ENCODE measurements around the gene CTNNBL1.

CTNNBL1 gene

GRCh38 chr20:37755665-37756064, 61.8 kb downstream of the CTNNBL1 start:
- no peak overlapping the region for H3K9ac ChIP-seq (ENCODE audit: low read depth, low read length)
- no peaks in the 10 kb centered on the region for H3K27me3 ChIP-seq (ENCODE audit: control insufficient read depth, insufficient read depth, low read length)
- H3K36me3 ChIP-seq (ENCODE audit: control insufficient read depth, insufficient read depth, low read length) = no peaks in the 10 kb centered on the region
- H3K4me3 ChIP-seq (ENCODE audit: low read depth, low read length) = no peak overlapping the region
- peaks cover 1% of the 10 kb centered on the region for H3K4me1 ChIP-seq (ENCODE audit: control insufficient read depth, insufficient read depth, low read length)
- no peaks in the 10 kb centered on the region for H3K9me3 ChIP-seq (ENCODE audit: control insufficient read depth, insufficient read depth, low read length)

GRCh38 chr20:37756234-37756633, 62.4 kb downstream of the CTNNBL1 start:
- H3K4me3 ChIP-seq (ENCODE audit: low read depth, low read length) = no peak overlapping the region
- H3K9ac ChIP-seq (ENCODE audit: low read depth, low read length) = no peak overlapping the region
- H3K36me3 ChIP-seq (ENCODE audit: control insufficient read depth, insufficient read depth, low read length) = no peaks in the 10 kb centered on the region
- no peaks in the 10 kb centered on the region for H3K27me3 ChIP-seq (ENCODE audit: control insufficient read depth, insufficient read depth, low read length)
- H3K4me1 ChIP-seq (ENCODE audit: control insufficient read depth, insufficient read depth, low read length) = no peaks in the 10 kb centered on the region
- no peaks in the 10 kb centered on the region for H3K9me3 ChIP-seq (ENCODE audit: control insufficient read depth, insufficient read depth, low read length)

- no peaks in the 10 kb centered on the region for H3K9me3 ChIP-seq (ENCODE audit: control insufficient read depth, insufficient read depth, low read length)
- no peaks in the 10 kb centered on the region for H3K36me3 ChIP-seq (ENCODE audit: control insufficient read depth, insufficient read depth, low read length)
- no peak overlapping the region for H3K9ac ChIP-seq (ENCODE audit: low read depth, low read length)
- H3K27me3 ChIP-seq (ENCODE audit: control insufficient read depth, insufficient read depth, low read length) = no peaks in the 10 kb centered on the region
- no peaks in the 10 kb centered on the region for H3K4me1 ChIP-seq (ENCODE audit: control insufficient read depth, insufficient read depth, low read length)
- H3K4me3 ChIP-seq (ENCODE audit: low read depth, low read length) = no peak overlapping the region
These were observed 63.7 kb downstream of the CTNNBL1 start for GRCh38 chr20:37757550-37757949.

- Histone ChIP-seq H3K9me3 (ENCODE audit: control insufficient read depth, insufficient read depth, low read length) (no peaks in the 10 kb centered on the region), H3K36me3 (ENCODE audit: control insufficient read depth, insufficient read depth, low read length) (no peaks in the 10 kb centered on the region), H3K9ac (ENCODE audit: low read depth, low read length) (no peak overlapping the region), H3K4me1 (ENCODE audit: control insufficient read depth, insufficient read depth, low read length) (no peaks in the 10 kb centered on the region), H3K27me3 (ENCODE audit: control insufficient read depth, insufficient read depth, low read length) (no peaks in the 10 kb centered on the region), H3K4me3 (ENCODE audit: low read depth, low read length) (no peak overlapping the region)
These were observed 64.5 kb downstream of the CTNNBL1 start for GRCh38 chr20:37758332-37758731.

- no peaks in the 10 kb centered on the region for H3K9me3 ChIP-seq (ENCODE audit: control insufficient read depth, insufficient read depth, low read length)
- H3K36me3 ChIP-seq (ENCODE audit: control insufficient read depth, insufficient read depth, low read length) = no peaks in the 10 kb centered on the region
- H3K4me3 ChIP-seq (ENCODE audit: low read depth, low read length) = no peak overlapping the region
- H3K4me1 ChIP-seq (ENCODE audit: control insufficient read depth, insufficient read depth, low read length) = no peaks in the 10 kb centered on the region
- no peak overlapping the region for H3K9ac ChIP-seq (ENCODE audit: low read depth, low read length)
- H3K27me3 ChIP-seq (ENCODE audit: control insufficient read depth, insufficient read depth, low read length) = no peaks in the 10 kb centered on the region
These were observed 65.3 kb downstream of the CTNNBL1 start for GRCh38 chr20:37759052-37759553.

GRCh38 chr20:37759761-37760209, 66.0 kb downstream of the CTNNBL1 start:
- Histone ChIP-seq H3K36me3 (ENCODE audit: control insufficient read depth, insufficient read depth, low read length) (no peaks in the 10 kb centered on the region), H3K4me1 (ENCODE audit: control insufficient read depth, insufficient read depth, low read length) (no peaks in the 10 kb centered on the region), H3K9ac (ENCODE audit: low read depth, low read length) (no peak overlapping the region), H3K27me3 (ENCODE audit: control insufficient read depth, insufficient read depth, low read length) (no peaks in the 10 kb centered on the region), H3K4me3 (ENCODE audit: low read depth, low read length) (no peak overlapping the region), H3K9me3 (ENCODE audit: control insufficient read depth, insufficient read depth, low read length) (no peaks in the 10 kb centered on the region)

GRCh38 chr20:37760322-37760721, 66.5 kb downstream of the CTNNBL1 start:
- Histone ChIP-seq H3K9me3 (ENCODE audit: control insufficient read depth, insufficient read depth, low read length) (no peaks in the 10 kb centered on the region), H3K4me3 (ENCODE audit: low read depth, low read length) (no peak overlapping the region), H3K27me3 (ENCODE audit: control insufficient read depth, insufficient read depth, low read length) (no peaks in the 10 kb centered on the region), H3K36me3 (ENCODE audit: control insufficient read depth, insufficient read depth, low read length) (no peaks in the 10 kb centered on the region), H3K9ac (ENCODE audit: low read depth, low read length) (no peak overlapping the region), H3K4me1 (ENCODE audit: control insufficient read depth, insufficient read depth, low read length) (no peaks in the 10 kb centered on the region)

- H3K4me1 ChIP-seq (ENCODE audit: control insufficient read depth, insufficient read depth, low read length) = no peaks in the 10 kb centered on the region
- no peak overlapping the region for H3K4me3 ChIP-seq (ENCODE audit: low read depth, low read length)
- no peaks in the 10 kb centered on the region for H3K36me3 ChIP-seq (ENCODE audit: control insufficient read depth, insufficient read depth, low read length)
- no peaks in the 10 kb centered on the region for H3K9me3 ChIP-seq (ENCODE audit: control insufficient read depth, insufficient read depth, low read length)
- H3K9ac ChIP-seq (ENCODE audit: low read depth, low read length) = no peak overlapping the region
- no peaks in the 10 kb centered on the region for H3K27me3 ChIP-seq (ENCODE audit: control insufficient read depth, insufficient read depth, low read length)
These were observed 69.1 kb downstream of the CTNNBL1 start for GRCh38 chr20:37762716-37763485.

GRCh38 chr20:37764333-37764935, 70.6 kb downstream of the CTNNBL1 start:
- Histone ChIP-seq H3K36me3 (ENCODE audit: control insufficient read depth, insufficient read depth, low read length) (no peaks in the 10 kb centered on the region), H3K27me3 (ENCODE audit: control insufficient read depth, insufficient read depth, low read length) (no peaks in the 10 kb centered on the region), H3K9ac (ENCODE audit: low read depth, low read length) (no peak overlapping the region), H3K4me3 (ENCODE audit: low read depth, low read length) (no peak overlapping the region), H3K4me1 (ENCODE audit: control insufficient read depth, insufficient read depth, low read length) (no peaks in the 10 kb centered on the region), H3K9me3 (ENCODE audit: control insufficient read depth, insufficient read depth, low read length) (no peaks in the 10 kb centered on the region)

- H3K9ac ChIP-seq (ENCODE audit: low read depth, low read length) = no peak overlapping the region
- H3K27me3 ChIP-seq (ENCODE audit: control insufficient read depth, insufficient read depth, low read length) = no peaks in the 10 kb centered on the region
These were observed 77.1 kb downstream of the CTNNBL1 start for GRCh38 chr20:37770908-37771307.

GRCh38 chr20:37773291-37773826, 79.5 kb downstream of the CTNNBL1 start:
- no peaks in the 10 kb centered on the region for H3K9me3 ChIP-seq (ENCODE audit: control insufficient read depth, insufficient read depth, low read length)
- no peaks in the 10 kb centered on the region for H3K4me1 ChIP-seq (ENCODE audit: control insufficient read depth, insufficient read depth, low read length)
- no peak overlapping the region for H3K4me3 ChIP-seq (ENCODE audit: low read depth, low read length)
- H3K27me3 ChIP-seq (ENCODE audit: control insufficient read depth, insufficient read depth, low read length) = no peaks in the 10 kb centered on the region
- no peak overlapping the region for H3K9ac ChIP-seq (ENCODE audit: low read depth, low read length)
- H3K36me3 ChIP-seq (ENCODE audit: control insufficient read depth, insufficient read depth, low read length) = no peaks in the 10 kb centered on the region

More at GRCh38 chr20:37770908-37771307, 77.1 kb downstream of the CTNNBL1 start:
- H3K9me3 ChIP-seq (ENCODE audit: control insufficient read depth, insufficient read depth, low read length) = no peaks in the 10 kb centered on the region
- H3K4me1 ChIP-seq (ENCODE audit: control insufficient read depth, insufficient read depth, low read length) = no peaks in the 10 kb centered on the region
- H3K36me3 ChIP-seq (ENCODE audit: control insufficient read depth, insufficient read depth, low read length) = no peaks in the 10 kb centered on the region
- no peak overlapping the region for H3K4me3 ChIP-seq (ENCODE audit: low read depth, low read length)

- Histone ChIP-seq H3K4me1 (ENCODE audit: control insufficient read depth, insufficient read depth, low read length) (no peaks in the 10 kb centered on the region), H3K9me3 (ENCODE audit: control insufficient read depth, insufficient read depth, low read length) (no peaks in the 10 kb centered on the region), H3K4me3 (ENCODE audit: low read depth, low read length) (no peak overlapping the region), H3K27me3 (ENCODE audit: control insufficient read depth, insufficient read depth, low read length) (no peaks in the 10 kb centered on the region), H3K9ac (ENCODE audit: low read depth, low read length) (no peak overlapping the region), H3K36me3 (ENCODE audit: control insufficient read depth, insufficient read depth, low read length) (no peaks in the 10 kb centered on the region)
These were observed 80.3 kb downstream of the CTNNBL1 start for GRCh38 chr20:37774156-37774555.
